HL-60 (cell line): ENCODE results near the gene SPATA16.
"Not testable (repeated sequence)": the region's sequence is repeated elsewhere in the genome, so short reads cannot be mapped to it uniquely, and the experiment has no call there.

Experiments used
- DNase-seq, 2 experiments: peaks; one replicate each; pipeline ENCODE4 v3.0.0-alpha.2; 2010 to 2020; ENCODE audit warnings: low read depth in 1 of 2, low spot score in 1 of 2
- H3K27ac ChIP-seq: fragments of 250-450 bp; sonication (Bioruptor Pico); replicated peaks from 2 replicates; pipeline ENCODE4 v1.5.1; 2020; ENCODE audit warnings: mild to moderate bottlenecking, moderate library complexity
- H3K27me3 ChIP-seq: fragments of 250-450 bp; sonication (Bioruptor Pico); 2 replicates; pipeline ENCODE4 v1.5.1; 2021; ENCODE audit warnings: mild to moderate bottlenecking, moderate library complexity; ENCODE audit not compliant: insufficient read depth, poor library complexity, severe bottlenecking
- H3K4me3 ChIP-seq: replicated peaks from 2 replicates; pipeline ENCODE4 v1.5.1; 2011; ENCODE audit warnings: mild to moderate bottlenecking, control low read depth, low read length; ENCODE audit not compliant: insufficient read depth
- GABPA ChIP-seq: IDR thresholded peaks from 2 replicates; pipeline ENCODE4 v1.6.1; 2012; ENCODE audit warnings: low read depth
- POLR2AphosphoS5 ChIP-seq: IDR thresholded peaks from 2 replicates; pipeline ENCODE4 v1.6.1; 2012; ENCODE audit warnings: low read depth
- SPI1 ChIP-seq: IDR thresholded peaks from 2 replicates; pipeline ENCODE4 v1.6.1; 2012; ENCODE audit warnings: low read depth, mild to moderate bottlenecking, borderline replicate concordance
- TF ChIP-seq, protein P1 (sequence below): IDR thresholded peaks from one replicate; pipeline ENCODE4 v1.5.1; 2011; ENCODE audit warnings: low read length, control low read depth, inconsistent platforms; ENCODE audit not compliant: insufficient read depth
- TF ChIP-seq, protein P2 (sequence below): IDR thresholded peaks from 2 replicates; pipeline ENCODE4 v1.6.1; 2012; ENCODE audit warnings: low read depth; ENCODE audit not compliant: insufficient replicate concordance

Gene SPATA16

DNA sequence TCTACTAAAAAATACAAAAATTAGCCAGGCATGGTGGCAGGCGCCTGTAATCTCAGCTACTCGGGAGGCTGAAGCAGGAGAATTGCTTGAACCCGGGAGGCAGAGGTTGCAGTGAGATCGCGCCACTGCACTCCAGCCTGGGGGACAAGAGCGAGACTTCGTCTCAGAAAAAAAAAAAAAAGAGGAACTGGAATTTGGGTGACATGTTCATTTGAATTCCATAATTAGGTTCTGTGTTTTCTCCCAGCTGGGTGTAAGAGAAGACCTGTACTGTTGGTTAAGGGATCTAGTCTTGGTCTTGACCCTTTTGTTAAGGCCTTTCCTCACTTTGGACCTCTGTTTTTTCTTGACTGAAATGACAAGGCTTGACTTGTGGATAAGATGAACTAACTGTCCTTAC lies 120.9 kb downstream of the SPATA16 start:
- not testable (repeated sequence) for H3K27ac ChIP-seq, H3K4me3 ChIP-seq, DNase-seq, H3K27me3 ChIP-seq
- TF ChIP-seq SPI1: peak; percentile 56

DNA sequence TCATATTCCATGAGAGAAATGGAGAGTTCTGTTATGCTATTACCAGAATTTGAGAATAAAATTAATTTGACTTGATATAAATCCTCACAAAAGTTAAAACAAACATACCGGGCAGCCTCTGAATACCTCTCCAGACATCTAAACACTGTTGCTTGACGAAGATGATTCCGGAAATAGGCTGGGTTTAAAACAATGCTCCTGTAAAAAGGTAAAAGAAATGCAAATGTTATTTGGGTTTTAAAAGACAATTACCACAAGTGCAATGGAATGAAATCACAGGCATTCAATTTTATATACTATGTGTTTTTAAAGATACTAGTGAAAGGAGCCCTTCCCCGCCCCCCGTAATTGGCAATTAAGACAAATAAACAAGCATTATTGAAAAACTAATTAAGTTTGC lies 121.7 kb downstream of the SPATA16 start:
- TF ChIP-seq SPI1 (no peak), GABPA (no peak), POLR2AphosphoS5 (no peak)
- TF ChIP-seq, protein P1, sequence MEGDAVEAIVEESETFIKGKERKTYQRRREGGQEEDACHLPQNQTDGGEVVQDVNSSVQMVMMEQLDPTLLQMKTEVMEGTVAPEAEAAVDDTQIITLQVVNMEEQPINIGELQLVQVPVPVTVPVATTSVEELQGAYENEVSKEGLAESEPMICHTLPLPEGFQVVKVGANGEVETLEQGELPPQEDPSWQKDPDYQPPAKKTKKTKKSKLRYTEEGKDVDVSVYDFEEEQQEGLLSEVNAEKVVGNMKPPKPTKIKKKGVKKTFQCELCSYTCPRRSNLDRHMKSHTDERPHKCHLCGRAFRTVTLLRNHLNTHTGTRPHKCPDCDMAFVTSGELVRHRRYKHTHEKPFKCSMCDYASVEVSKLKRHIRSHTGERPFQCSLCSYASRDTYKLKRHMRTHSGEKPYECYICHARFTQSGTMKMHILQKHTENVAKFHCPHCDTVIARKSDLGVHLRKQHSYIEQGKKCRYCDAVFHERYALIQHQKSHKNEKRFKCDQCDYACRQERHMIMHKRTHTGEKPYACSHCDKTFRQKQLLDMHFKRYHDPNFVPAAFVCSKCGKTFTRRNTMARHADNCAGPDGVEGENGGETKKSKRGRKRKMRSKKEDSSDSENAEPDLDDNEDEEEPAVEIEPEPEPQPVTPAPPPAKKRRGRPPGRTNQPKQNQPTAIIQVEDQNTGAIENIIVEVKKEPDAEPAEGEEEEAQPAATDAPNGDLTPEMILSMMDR: no peak
- TF ChIP-seq, protein P2, sequence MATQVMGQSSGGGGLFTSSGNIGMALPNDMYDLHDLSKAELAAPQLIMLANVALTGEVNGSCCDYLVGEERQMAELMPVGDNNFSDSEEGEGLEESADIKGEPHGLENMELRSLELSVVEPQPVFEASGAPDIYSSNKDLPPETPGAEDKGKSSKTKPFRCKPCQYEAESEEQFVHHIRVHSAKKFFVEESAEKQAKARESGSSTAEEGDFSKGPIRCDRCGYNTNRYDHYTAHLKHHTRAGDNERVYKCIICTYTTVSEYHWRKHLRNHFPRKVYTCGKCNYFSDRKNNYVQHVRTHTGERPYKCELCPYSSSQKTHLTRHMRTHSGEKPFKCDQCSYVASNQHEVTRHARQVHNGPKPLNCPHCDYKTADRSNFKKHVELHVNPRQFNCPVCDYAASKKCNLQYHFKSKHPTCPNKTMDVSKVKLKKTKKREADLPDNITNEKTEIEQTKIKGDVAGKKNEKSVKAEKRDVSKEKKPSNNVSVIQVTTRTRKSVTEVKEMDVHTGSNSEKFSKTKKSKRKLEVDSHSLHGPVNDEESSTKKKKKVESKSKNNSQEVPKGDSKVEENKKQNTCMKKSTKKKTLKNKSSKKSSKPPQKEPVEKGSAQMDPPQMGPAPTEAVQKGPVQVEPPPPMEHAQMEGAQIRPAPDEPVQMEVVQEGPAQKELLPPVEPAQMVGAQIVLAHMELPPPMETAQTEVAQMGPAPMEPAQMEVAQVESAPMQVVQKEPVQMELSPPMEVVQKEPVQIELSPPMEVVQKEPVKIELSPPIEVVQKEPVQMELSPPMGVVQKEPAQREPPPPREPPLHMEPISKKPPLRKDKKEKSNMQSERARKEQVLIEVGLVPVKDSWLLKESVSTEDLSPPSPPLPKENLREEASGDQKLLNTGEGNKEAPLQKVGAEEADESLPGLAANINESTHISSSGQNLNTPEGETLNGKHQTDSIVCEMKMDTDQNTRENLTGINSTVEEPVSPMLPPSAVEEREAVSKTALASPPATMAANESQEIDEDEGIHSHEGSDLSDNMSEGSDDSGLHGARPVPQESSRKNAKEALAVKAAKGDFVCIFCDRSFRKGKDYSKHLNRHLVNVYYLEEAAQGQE: no peak
- Histone ChIP-seq H3K4me3 (no peak overlapping the region), H3K27me3 (no peaks in the 10 kb centered on the region), H3K27ac (no peak overlapping the region)
- DNase-seq: no peak

DNA sequence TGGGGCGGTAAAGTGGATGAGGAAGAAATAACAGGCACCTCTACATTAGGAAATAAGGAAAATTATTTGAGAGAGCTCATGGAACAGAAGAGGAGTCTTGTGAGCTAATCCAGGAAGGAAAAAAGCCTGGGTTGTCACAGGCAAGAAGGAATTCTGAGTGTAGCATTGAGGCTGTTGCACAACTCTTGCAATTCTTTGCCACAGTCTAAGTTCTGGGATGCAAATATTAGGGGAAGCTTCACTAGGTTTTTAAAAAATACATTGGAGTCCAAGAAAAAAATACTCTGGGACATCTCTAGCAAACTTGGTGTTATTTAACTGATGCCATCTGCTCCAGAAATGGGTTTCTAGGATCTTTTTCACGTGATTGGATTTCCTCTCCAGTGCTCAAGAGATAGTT lies 122.3 kb downstream of the SPATA16 start:
- Histone ChIP-seq H3K4me3 (no peak overlapping the region), H3K27me3 (no peaks in the 10 kb centered on the region), H3K27ac (no peak overlapping the region)
- DNase-seq: no peak
- TF ChIP-seq, protein P2: no peak
- TF ChIP-seq, protein P1: no peak
- no peak for TF ChIP-seq POLR2AphosphoS5

DNA sequence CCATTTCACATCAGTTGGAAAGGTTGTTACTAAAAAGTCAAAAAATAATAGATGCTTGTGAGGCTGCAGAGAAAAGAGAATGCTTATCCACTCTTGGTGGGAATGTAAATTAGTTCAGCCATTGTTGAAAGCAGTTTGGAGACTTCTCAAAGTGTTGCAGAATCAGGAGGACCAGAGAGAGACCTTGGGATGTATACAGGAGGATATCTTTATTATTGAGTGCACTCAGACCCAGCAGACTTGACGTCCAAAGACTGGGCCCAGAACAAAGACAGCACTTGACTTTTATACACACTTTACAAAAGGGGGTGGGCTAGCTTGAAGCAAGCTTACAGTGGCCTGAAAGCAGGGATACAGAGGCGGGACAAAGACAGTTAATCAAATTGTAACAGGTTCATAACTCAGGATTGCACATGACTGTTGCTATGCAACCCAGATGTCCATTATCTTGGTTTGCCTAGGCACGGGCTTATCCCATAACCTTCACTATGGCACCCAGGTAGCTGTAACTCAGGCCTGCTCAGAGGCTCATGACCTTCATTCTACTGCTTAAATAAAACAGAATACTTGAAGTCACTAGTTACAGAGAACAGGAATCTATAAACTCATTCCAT lies 127.7 kb downstream of the SPATA16 start:
- Histone ChIP-seq H3K27ac (no peak overlapping the region), H3K4me3 (no peak overlapping the region), H3K27me3 (no peaks in the 10 kb centered on the region)
- TF ChIP-seq GABPA (no peak), SPI1 (no peak), POLR2AphosphoS5 (no peak)
- TF ChIP-seq, protein P2: no peak
- TF ChIP-seq, protein P1: no peak
- no peak for DNase-seq
